NCI-H510A treated with DMSO at 0.1 percent for 48 hours (cell line): ENCODE measurements around the gene SPOCK3.
"Not testable (repeated sequence)": the region's sequence is repeated elsewhere in the genome, so short reads cannot be mapped to it uniquely, and the experiment has no call there.

ENCODE experiments used
- DNase-seq: peaks from one replicate; lab custom pipeline; 2025; lab: John Stamatoyannopoulos, UW

Gene SPOCK3

DNA sequence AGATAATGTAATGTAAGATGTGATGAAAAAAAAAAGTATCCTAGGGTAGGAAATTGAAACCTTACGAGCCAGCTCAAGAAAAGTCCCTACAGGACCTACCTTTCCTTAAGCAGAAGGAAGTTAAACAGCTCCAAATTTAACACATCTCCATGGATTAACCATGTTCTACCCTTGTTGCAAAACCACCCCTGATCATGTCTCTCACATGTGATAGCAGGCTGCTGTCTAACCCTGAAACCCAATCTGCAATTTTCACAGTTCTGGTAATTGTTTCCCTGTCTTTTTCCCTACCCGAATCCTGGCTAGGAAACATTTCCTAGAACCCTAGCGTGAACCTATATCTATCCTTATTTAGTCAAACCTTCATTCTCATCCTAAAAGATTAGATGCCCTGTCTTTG lies 198.9 kb downstream of the SPOCK3 start:
- DNase-seq: no peak

- DNase-seq: no peak
These were observed 199.3 kb downstream of the SPOCK3 start for GRCh38 chr4:167034983-167035382.

DNA sequence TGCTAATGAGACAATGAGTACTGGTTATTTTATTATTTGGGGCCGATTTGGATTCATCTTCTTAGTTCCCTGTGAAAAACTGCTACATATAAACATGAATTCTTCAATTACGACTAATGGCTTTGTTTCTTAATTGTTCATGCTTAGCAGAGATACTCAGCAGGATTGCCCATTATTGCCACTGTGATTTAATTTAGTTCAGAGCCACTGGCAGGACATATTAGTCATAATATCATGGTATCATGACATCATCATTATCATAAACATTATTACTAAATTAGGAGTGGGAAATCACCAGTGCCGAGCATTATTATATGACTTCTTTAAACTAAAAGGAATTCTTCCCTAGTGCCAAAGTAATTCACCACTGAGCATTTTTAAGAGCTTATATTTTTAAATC lies 201.4 kb downstream of the SPOCK3 start:
- DNase-seq: no peak

DNA sequence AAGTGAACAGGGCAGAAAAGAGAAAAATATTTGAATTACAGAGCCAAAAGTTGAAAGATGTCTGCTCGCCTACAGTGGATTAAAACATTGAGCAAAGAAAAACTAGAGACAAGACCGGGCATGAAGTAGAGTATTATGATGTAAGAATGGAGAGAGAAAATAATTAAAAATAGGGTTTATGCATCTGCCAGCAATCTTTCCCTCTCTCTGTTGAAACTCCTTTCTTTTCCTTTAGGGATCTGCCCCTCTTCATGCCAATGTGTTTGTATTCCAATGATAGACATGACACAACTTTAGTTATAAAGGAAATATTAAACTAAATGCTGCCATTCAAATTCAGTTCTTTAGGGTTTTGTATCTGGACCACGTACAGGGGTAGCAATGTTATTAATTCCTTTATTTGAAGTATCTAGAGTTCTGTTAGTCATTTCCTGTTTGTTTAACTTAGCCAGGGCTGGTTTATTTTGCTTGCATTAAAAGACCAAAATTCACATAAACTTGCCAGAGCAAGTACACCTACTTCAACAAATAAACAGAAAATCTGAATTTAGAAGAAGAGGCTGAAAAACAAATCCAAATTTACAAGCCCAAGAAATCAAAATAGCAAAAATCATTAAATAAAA lies 202.6 kb downstream of the SPOCK3 start:
- DNase-seq: no peak

GRCh38 chr4:167028976-167029375 lies 205.3 kb downstream of the SPOCK3 start:
- DNase-seq: no peak

DNA sequence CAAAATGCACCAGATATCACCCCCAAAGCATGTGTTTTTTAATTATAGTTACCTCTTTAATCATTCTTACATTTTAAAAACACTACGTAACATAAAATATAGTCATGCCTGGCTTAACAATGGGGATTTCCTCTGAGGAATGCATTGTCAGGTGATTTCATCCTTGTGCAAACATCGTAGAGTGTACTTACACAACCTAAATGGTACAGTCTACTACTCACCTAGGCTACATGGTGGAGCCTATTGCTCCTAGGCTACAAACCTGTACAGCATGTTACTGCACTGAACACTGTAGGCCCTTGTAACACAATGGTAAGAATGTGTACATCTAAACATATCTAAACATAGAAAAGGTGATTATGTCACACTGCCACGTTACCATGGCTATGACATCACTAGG lies 208.6 kb downstream of the SPOCK3 start:
- DNase-seq: peak; percentile 21

GRCh38 chr4:167023364-167023925 lies 210.8 kb downstream of the SPOCK3 start:
- no peak for DNase-seq

DNA sequence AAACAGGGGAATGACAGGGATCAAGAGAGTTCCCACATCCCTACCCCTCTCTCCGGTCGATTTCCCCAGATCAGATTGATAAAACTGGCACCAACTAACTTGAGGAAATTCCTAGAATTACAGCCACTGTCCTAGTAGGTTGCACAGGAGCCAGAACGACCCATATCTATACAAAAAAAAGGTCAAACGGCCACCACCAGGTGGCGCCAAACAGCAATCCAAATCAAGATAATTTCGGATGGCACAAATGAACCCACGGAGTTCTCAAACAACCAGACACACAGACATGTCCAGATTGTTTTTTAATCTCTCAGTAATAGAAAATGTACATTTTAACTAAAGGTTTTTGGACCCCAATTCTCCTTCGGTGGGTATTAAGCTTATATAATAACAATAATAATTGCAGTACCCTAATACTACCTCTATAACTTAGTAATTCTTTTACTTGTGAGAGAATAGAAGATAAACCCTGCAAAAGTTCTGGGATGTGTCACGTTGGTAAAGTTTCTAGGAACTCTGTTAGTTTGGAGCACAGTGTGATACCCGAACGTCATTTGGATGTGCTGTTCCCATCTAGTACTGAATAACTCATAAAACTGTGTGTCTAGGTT lies 212.6 kb downstream of the SPOCK3 start:
- peak; percentile 13 for DNase-seq

- no peak for DNase-seq
These were observed 213.9 kb downstream of the SPOCK3 start for GRCh38 chr4:167020410-167020809.

DNA sequence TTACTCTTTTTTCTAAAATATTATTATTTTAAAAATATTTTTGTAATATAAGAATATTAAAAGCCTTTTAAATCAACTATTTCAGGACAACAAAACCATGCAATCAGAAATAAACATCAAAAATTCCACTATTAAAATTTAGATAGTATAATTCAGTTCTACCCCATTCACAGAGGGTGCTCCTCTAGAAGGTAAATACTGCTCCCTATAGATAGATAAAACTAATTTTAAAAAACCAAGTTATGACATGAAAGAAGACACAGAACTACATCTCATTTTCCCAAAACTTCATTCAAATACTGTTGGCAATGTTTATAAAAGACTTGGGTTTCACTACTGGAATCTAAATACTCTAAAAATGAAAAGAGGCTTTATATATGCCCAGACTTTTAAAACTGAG lies 219.3 kb downstream of the SPOCK3 start:
- DNase-seq: no peak

GRCh38 chr4:167003326-167003725 lies 231.0 kb downstream of the SPOCK3 start:
- DNase-seq: no peak

DNA sequence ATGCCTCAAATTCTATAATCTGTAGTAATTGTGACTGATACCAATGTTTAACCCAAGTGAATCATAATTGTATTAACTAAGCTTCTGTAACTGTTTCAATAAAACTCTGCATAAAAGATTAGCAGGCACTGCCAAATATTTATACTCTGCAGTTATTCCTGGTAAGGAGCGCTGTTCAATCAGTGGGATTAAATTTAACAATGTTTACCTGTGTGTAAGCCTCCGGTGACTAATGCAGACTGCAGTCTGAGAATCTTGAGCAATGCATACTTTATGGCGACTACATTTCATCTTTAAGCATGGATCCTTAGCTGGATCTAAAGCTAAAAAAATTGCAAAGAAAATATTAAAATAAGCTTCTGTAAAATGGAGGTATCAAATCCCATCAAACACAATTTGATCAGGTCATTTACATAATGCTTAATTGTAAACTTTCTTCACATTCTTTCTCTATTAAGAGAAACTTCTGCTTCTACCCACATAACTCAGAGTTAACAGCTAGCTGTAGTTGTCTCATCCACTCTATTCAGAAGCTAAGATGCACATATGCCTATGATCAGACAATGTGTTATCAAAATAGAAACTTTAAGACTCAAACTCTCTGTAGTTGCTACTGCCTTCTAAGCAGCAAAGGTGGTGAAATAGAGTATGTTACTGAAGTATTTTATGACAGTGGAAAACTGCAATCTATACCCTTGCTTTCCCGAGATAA lies 234.0 kb downstream of the SPOCK3 start:
- no peak for DNase-seq

GRCh38 chr4:166996216-166996615 lies 238.1 kb downstream of the SPOCK3 start:
- DNase-seq: no peak

- no peak for DNase-seq
These were observed 239.6 kb downstream of the SPOCK3 start for GRCh38 chr4:166994686-166995085.

DNA sequence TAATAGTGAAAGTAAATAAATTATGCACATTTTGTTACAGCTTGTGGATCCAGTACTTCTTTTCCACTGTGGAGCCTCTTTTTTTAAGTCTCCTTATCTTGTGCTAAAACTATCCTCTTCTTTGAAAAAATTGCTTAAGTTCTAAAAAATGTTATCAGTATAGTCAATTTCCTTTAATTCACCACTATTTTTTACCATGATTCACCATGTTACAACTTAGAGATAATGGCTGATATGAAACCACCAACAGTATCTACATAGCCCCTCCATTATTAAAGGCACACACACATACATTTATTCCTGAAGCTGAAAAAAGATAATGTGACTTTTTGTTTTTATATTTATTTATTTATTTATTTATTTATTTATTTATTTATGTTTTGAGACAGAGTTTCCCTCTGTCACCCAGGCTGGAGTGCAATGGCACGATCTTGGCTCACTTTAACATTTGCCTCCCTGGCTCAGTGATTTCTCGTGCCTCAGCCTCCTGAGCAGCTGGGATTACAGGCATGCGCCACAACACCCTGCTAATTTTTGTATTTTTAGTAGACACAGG lies 243.2 kb downstream of the SPOCK3 start:
- DNase-seq: no peak

- DNase-seq: no peak
These were observed 244.4 kb downstream of the SPOCK3 start for GRCh38 chr4:166989886-166990285.

- DNase-seq: no peak
These were observed 247.3 kb downstream of the SPOCK3 start for GRCh38 chr4:166987026-166987425.

GRCh38 chr4:166981847-166982246 lies 252.4 kb downstream of the SPOCK3 start:
- no peak for DNase-seq

GRCh38 chr4:166980419-166980818 lies 253.9 kb downstream of the SPOCK3 start:
- DNase-seq: no peak

DNA sequence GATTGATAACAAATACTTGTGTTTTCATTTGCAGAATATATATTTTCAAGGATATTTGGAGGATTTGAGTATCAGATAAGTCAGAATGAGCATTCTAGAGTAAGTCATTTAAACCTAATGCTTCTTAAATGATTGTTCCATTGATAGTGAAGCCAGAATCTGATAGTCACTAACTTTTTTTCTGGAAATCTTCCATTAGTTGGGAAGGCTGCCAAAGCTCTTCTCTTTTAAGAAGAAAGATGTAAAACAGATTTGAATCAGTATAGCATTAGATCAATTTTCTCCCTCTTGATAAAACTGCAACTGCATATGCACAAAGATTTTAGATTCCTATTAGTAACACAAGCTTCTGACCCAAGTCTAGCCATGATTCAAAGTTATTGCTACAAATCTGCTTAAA lies 256.7 kb downstream of the SPOCK3 start:
- DNase-seq: no peak

DNA sequence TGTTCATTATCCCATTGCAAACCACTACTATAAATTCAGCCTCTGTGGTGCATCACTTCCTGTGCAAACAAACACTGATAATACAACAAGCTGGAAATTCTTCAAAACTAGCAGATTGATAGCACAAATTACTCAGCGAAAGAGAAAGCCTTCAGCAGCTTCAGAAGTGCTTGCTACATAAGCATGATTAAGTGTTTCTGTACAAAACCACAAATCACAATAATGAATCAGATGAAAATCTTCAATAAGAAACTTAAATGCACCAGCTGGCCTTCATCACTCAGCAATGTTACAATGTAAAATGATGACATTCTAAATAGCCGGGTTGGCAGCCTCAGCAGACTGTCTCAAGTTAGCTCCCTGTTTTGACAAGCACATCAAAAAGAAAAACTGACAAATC lies 262.2 kb downstream of the SPOCK3 start:
- no peak for DNase-seq

DNA sequence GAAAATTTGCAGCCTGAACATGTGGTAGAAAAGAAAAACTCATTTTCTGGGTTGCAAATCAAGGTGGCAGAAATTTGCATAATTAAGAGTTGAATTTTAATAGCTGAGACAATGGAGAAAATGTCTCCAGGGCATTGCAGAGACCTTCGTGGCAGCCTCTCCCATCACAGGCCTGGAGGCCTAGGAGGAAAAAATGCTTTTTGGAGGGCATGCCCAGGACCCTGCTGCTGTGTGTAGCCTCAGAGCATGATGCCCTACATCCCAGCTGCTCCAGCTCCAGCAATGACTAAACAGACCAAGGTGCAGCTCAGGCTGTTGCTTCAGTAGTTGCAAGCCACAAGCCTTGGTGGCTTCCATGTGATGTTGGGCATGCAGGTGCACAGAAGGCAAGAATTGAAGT lies 266.1 kb downstream of the SPOCK3 start:
- DNase-seq: not testable (repeated sequence)

DNA sequence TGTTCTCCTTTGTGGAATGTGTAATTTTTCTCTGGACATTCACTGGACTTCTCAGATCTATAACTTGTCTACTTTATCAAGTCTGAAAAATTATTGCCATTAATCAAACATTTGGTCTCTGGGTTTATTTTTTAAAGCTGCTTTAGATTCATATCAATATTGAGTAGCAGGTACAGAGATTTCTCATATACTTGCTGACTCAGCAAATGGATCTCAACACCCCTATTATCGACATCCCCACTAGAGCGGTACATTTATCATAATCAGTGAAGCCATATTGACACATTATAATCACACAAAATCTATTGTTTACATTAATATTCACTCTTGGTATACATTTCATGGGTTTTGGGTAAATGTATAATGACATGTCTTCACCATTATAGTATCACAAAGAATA lies 268.7 kb downstream of the SPOCK3 start:
- no peak for DNase-seq
